Fibroblast of skin of left biceps (primary cell): ENCODE data around the gene KCNK3.
A peak's percentile ranks its signal among the peaks of the same experiment; 100 is the strongest.
"Not testable (repeated sequence)": the region's sequence is repeated elsewhere in the genome, so short reads cannot be mapped to it uniquely, and the experiment has no call there.

ENCODE experiments used
- DNase-seq, 2 experiments: peaks; one replicate each; pipeline ENCODE4 v3.0.0-alpha.2; 2013; ENCODE audit warnings: low read depth in 2 of 2

The KCNK3 gene

GRCh38 chr2:26756337-26756736, 63.8 kb downstream of the KCNK3 start:
- no peak for DNase-seq

GRCh38 chr2:26757873-26758789, 65.6 kb downstream of the KCNK3 start:
- peak; percentile 97 to 98 for DNase-seq

- DNase-seq = no peak
These were observed 66.3 kb downstream of the KCNK3 start for GRCh38 chr2:26758790-26759321.

DNA sequence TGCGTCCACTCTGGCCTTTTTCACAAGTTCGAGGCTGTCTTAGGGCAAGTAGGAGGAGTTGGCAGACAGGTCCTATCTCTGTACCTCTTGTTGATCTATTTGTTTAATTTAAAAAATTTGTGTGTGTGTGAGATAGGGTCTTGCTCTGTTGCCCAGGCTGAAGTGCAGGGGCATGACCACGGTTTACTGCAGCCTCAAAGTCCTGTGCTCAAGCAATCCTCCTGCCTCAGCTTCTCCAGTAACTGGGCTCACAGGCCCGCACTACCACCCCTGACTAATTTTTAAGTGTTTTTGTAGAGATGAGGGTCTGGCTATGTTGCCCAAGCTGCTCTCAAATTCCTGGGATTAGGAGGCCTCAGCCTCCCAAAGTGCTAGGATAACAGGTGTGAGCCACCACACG, 67.3 kb downstream of the KCNK3 start:
- no peak for DNase-seq

GRCh38 chr2:26760991-26761390, 68.5 kb downstream of the KCNK3 start:
- not testable (repeated sequence) for DNase-seq

DNA sequence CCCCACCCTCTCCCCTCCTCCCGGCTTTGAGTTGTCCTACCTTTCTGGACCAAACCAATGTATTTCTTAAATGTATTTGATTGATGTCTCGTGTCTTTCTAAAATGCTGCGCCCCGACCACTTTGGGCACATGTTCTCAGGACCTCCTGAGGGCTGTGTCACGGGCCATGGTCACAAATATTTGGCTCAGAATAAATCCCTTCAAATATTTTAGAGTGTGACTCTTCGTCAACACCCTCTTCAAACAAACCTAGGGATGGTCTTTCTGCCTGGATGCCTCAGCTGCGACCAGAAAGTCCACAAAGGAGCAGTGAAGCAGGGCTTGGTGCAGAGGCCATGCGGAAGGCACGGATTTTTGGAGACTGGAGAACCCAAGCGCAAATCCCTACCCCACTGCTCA, 70.5 kb downstream of the KCNK3 start:
- no peak for DNase-seq

- DNase-seq = peak; percentile 42 to 45
These were observed 71.8 kb downstream of the KCNK3 start, which contains the start of gene SLC35F6 for GRCh38 chr2:26764078-26764887. SLC35F6 (plus strand) TSS chr2:26764284; CDS start chr2:26764350, 66 bp downstream.

- DNase-seq = no peak
These were observed 72.4 kb downstream of the KCNK3 start for GRCh38 chr2:26764906-26765305.

GRCh38 chr2:26765475-26766200, 73.1 kb downstream of the KCNK3 start:
- no peak for DNase-seq

DNA sequence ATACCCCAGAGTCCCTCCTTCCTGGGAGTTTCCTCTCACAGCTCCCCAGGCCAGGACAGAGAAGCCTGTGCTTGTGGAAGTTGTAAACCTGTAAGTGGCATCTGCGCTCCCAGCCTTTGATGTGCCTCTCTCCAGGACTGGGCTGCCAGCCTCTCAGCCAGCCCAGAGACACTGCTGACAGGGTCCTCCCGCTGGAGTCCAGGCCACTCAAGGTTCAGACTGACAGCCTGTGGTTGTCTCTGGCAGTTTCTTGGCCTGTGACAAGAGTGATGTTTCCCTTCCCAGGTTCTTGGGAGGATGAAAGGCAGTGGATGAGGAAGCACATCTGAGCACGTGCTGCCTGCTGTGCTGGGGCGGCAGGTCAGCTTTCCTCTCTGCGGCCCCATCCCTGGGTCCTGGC, 74.6 kb downstream of the KCNK3 start:
- DNase-seq = no peak

- DNase-seq = no peak
These were observed 75.5 kb downstream of the KCNK3 start for GRCh38 chr2:26767894-26768487.

GRCh38 chr2:26768759-26769088, 76.2 kb downstream of the KCNK3 start:
- no peak for DNase-seq

DNA sequence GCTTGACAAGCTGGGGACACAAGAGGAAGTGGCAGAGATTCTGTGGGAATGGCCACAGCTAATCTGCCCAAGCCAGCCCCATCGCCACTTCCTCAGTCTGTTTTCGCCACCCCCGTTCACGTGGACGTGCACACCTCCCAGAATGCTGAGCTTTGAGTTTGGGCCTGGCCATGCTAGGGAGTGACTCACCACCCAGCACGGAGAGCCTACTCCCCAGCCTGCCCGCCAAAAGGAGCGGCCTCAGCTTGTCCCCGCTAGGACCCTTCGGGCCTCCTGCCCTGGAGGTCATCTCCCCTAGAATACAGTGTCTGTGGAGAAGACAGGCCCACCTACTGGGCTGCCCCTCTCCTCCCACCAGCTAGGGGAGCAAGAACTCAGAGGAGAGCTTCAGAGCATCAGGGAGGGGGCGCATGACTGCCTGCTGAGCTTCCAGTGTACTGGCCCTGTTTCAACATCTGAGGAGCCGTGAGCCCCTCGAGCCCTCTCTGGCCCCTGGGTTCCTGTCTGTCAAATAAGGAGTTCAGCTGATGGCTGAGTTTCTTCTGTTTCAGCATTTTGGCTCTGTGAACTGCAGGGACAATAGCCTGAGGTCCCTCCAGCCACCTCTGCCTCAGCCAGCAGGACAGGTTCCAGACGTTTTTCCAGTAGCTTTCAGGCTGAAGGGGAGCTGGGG, 76.7 kb downstream of the KCNK3 start:
- DNase-seq = no peak

DNA sequence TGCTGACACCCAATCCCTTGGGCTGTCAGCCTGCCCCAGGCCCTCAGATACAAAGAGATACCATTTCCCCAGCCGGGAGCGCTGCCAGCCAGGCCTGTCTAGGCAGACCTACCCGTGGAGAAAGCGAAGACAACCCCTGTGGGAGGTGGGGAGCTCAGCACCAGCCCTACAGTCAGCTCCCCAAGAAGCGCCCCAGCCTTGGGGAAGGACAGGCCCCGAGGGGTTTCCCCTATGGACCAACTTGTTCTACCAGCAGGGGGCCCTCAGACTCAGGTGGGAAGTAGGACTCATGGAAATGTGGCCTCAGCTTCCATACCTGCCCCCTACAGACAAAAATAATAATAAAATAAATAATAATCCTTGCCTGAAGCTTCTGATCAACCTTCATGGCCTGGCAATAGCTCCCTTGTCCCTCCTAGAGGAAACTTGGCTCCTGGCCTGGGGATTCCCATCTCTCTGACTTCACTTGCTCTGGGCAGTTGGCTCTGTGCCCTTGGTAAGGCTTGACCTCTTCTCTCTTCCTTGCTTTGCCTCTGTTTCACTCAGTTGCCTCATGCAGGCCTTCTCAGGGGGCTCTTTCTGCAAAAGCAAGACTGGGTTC, 78.6 kb downstream of the KCNK3 start:
- DNase-seq = no peak

DNA sequence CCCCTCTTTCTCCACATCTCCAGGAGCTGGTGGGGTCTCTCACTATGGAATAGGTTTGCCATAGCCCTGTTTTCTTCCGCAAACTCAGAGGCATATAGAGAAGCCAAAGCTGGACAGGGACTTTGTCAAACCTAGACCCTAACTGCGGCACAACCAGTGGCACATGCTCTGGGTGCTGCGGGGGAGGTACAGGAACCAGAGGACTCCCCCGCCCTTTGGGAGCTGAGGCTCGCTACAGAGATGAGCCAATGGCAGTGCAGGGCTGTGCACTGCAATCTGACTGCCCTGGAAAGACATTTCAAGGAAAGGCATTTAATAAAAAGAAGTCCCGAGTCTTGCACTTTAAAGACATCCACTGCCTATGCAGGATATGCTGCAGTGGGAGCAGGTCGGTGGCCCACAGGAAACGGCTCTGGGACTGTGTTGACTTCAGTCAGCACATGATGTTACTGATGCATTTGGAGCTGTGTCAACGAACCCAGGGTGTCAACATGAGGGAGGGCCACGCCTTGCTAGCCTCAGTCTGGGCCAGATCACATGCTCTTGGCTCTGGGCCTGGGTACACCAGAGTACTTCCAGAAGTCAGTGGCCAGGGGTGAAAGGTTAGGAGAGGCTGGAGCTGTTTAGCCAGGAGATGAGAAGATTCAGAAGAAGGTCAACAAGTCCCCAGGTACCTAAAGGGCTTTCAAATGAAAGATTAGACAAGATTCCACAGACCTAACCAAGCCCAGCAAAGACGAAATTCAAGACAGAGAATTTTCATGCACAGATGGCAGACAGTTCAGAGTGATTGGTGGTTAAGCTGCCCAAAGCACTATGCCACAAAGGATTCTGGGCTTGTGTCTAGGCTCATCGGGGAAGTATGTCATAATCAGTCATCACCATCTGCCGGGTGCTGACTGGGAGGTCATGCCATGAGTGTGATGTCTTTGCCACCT, 79.8 kb downstream of the KCNK3 start:
- DNase-seq = no peak

DNA sequence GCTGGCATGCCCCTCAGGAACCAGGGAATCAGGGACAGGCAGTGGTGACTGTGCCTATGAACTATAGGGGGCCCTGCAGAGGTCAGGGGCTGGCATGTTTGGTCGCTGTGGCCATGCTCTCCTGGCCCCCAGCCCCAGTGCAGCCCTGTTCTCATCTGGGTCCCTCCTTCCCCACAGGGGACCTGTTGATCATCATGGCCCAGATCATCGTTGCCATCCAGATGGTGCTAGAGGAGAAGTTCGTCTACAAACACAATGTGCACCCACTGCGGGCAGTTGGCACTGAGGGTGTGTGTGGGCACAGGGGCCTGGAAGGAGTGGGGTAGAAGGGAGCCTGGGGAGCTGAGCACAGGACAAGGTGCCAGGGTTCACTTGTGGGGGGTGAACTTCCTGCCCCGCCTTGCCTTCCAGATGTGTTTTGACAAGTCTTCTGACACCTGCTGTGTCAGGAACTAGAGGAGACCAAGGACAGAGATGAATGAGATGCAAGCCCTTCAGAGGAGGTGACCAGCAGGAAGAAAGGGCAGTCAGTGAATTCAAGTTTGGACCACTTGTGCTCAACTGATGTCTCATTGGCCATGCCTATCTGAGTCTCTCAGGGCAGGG, 83.8 kb downstream of the KCNK3 start:
- no peak for DNase-seq

DNA sequence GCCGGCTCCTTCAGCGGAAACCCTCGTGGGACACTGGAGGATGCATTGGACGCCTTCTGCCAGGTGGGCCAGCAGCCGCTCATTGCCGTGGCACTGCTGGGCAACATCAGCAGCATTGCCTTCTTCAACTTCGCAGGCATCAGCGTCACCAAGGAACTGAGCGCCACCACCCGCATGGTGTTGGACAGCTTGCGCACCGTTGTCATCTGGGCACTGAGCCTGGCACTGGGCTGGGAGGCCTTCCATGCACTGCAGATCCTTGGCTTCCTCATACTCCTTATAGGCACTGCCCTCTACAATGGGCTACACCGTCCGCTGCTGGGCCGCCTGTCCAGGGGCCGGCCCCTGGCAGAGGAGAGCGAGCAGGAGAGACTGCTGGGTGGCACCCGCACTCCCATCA, 85.6 kb downstream of the KCNK3 start:
- DNase-seq = no peak

DNA sequence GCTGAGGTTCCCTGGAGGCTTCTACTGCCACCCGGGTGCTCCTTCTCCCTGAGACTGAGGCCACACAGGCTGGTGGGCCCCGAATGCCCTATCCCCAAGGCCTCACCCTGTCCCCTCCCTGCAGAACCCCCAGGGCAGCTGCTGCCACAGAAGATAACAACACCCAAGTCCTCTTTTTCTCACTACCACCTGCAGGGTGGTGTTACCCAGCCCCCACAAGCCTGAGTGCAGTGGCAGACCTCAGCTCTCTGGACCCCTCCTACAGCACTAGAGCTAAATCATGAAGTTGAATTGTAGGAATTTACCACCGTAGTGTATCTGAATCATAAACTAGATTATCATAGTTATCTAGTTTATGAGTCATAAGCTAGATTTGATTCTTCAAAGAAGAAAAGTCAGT, 86.0 kb downstream of the KCNK3 start:
- no peak for DNase-seq

GRCh38 chr2:26780203-26780760, 87.8 kb downstream of the KCNK3 start:
- DNase-seq = no peak
